SK-N-SH (cell line): ENCODE results near the gene CIDEA. TPM values are rescaled to one million over a fixed set of nuclear protein-coding genes. Genes with fewer than 3 reads are reported as not detected.

Source experiments
- CTCF ChIA-PET: fragments of 300-600, 350-600 bp; formaldehyde crosslinking; extraction: SDS; loops from one replicate; lab custom pipeline; 2021; lab: Yijun Ruan, JAX
- POLR2A ChIA-PET: fragments of 350-600 bp; sonication (Branson Sonifier 250); formaldehyde crosslinking; extraction: SDS; loops from one replicate; lab custom pipeline; 2020; ENCODE audit warnings: antibody characterized with exemption, inconsistent platforms; lab: Yijun Ruan, JAX
- DNase-seq: peaks from one replicate; pipeline ENCODE4 v3.0.0; 2012
- H2AFZ ChIP-seq: fragments of 200-600 bp; sonication (generic); 2 replicates; pipeline ENCODE4 v1.8.1; 2016; ENCODE audit warnings: antibody characterized with exemption, mild to moderate bottlenecking, low read depth
- H3F3A ChIP-seq: fragments of 200-600 bp; sonication (generic); replicated peaks from 2 replicates; pipeline ENCODE3; 2016; ENCODE audit warnings: antibody characterized with exemption, mild to moderate bottlenecking; ENCODE audit not compliant: insufficient read depth
- H3K27ac ChIP-seq, 2 experiments: fragments of 200-500 bp in 1 of 2; fragments of 200-600 bp in 1 of 2; sonication (Bioruptor generic) in 1 of 2; sonication (generic), shearing (Covaris generic) in 1 of 2; 2 replicates each; pipeline versions ENCODE4 v1.5.1 to v1.6.1; 2014 to 2016; ENCODE audit warnings: low read depth in 2 of 2, inconsistent platforms in 1 of 2, low read length in 1 of 2, mild to moderate bottlenecking in 1 of 2, mixed read lengths in 1 of 2
- H3K27me3 ChIP-seq: fragments of 200-600 bp; sonication (generic), shearing (Covaris generic); 2 replicates; pipeline ENCODE4 v1.6.1; 2016; ENCODE audit warnings: mixed run types; ENCODE audit not compliant: insufficient read depth
- H3K36me3 ChIP-seq, 2 experiments: fragments of 200-500 bp in 1 of 2; fragments of 200-600 bp in 1 of 2; sonication (Bioruptor generic) in 1 of 2; sonication (generic) in 1 of 2; replicated peaks in 1 of 2; 2 replicates each; pipeline versions ENCODE3 to v1.5.1; 2014 to 2016; ENCODE audit warnings: low read length in 1 of 2, mild to moderate bottlenecking in 1 of 2; ENCODE audit not compliant: insufficient read depth in 2 of 2, control insufficient read depth in 1 of 2
- H3K4me1 ChIP-seq, 2 experiments: fragments of 200-500 bp in 1 of 2; fragments of 200-600 bp in 1 of 2; sonication (Bioruptor generic) in 1 of 2; sonication (generic), shearing (Covaris generic) in 1 of 2; 2 replicates each; pipeline versions ENCODE4 v1.5.1 to v1.6.1; 2014 to 2016; ENCODE audit warnings: low read depth in 1 of 2, low read length in 1 of 2, mixed run types in 1 of 2; ENCODE audit not compliant: insufficient read depth in 2 of 2, control insufficient read depth in 1 of 2
- H3K4me2 ChIP-seq: fragments of 200-600 bp; sonication (generic), shearing (Covaris generic); 2 replicates; pipeline ENCODE4 v1.6.1; 2017; ENCODE audit warnings: mixed run types
- H3K4me3 ChIP-seq, 2 experiments: fragments of 200-500 bp in 1 of 2; fragments of 200-600 bp in 1 of 2; sonication (Bioruptor generic) in 1 of 2; sonication (generic), shearing (Covaris generic) in 1 of 2; 2 replicates each; pipeline versions ENCODE4 v1.5.1 to v1.8.1; 2014 to 2016; ENCODE audit warnings: low read depth in 2 of 2, inconsistent platforms in 1 of 2, low read length in 1 of 2, mild to moderate bottlenecking in 1 of 2, mixed read lengths in 1 of 2, moderate library complexity in 1 of 2
- H3K79me2 ChIP-seq: fragments of 200-600 bp; sonication (generic); 2 replicates; pipeline ENCODE4 v1.8.1; 2017; ENCODE audit warnings: mild to moderate bottlenecking; ENCODE audit not compliant: insufficient read depth
- H3K9ac ChIP-seq: fragments of 200-600 bp; sonication (generic); 2 replicates; pipeline ENCODE4 v1.6.1; 2017; ENCODE audit warnings: mixed run types
- H3K9me2 ChIP-seq: fragments of 200-600 bp; sonication (generic); 2 replicates; pipeline ENCODE4 v1.6.1; 2017; ENCODE audit warnings: mixed run types
- H3K9me3 ChIP-seq: fragments of 200-600 bp; sonication (generic); 2 replicates; pipeline ENCODE4 v1.6.1; 2017; ENCODE audit warnings: mixed run types, mild to moderate bottlenecking, moderate library complexity
- H4K20me1 ChIP-seq: fragments of 200-600 bp; sonication (generic); 2 replicates; pipeline ENCODE4 v1.6.1; 2017; ENCODE audit warnings: mild to moderate bottlenecking, mixed run types; ENCODE audit not compliant: insufficient read depth
- CHD2 ChIP-seq: fragments of 150-350 bp; IDR thresholded peaks from 2 replicates; pipeline ENCODE4 v1.6.1; 2018; ENCODE audit warnings: low read length; ENCODE audit not compliant: partially characterized antibody
- CTCF ChIP-seq: fragments of 200-600 bp; sonication (generic); IDR thresholded peaks from 2 replicates; pipeline ENCODE4 v1.6.1; 2017; ENCODE audit warnings: antibody characterized with exemption, mild to moderate bottlenecking, moderate library complexity
- ELF1 ChIP-seq: IDR thresholded peaks from 2 replicates; pipeline ENCODE4 v1.4.0; 2012
- EP300 ChIP-seq, 2 experiments: IDR thresholded peaks; 2 replicates each; pipeline versions ENCODE4 v1.4.0 to v1.6.1; 2012; ENCODE audit warnings: borderline replicate concordance in 1 of 2, low read depth in 1 of 2, low read length in 1 of 2
- EZH2phosphoT487 ChIP-seq: fragments of 200-600 bp; sonication (generic); IDR thresholded peaks from 2 replicates; pipeline ENCODE4 v1.6.1; 2017; ENCODE audit warnings: low read depth, mixed run types, mild to moderate bottlenecking, antibody characterized with exemption, moderate library complexity, borderline replicate concordance
- FOSL2 ChIP-seq: IDR thresholded peaks from 2 replicates; pipeline ENCODE4 v1.4.0; 2012; ENCODE audit warnings: low read depth, mild to moderate bottlenecking, moderate library complexity, borderline replicate concordance
- FOXJ3 ChIP-seq: sonication (generic); formaldehyde crosslinking; IDR thresholded peaks from 2 replicates; pipeline ENCODE4 v1.5.1; 2020; ENCODE audit warnings: mild to moderate bottlenecking, missing genetic modification reagents
- FOXM1 ChIP-seq: IDR thresholded peaks from 2 replicates; pipeline ENCODE4 v1.4.0; 2012; ENCODE audit warnings: low read depth, mild to moderate bottlenecking
- GABPA ChIP-seq: IDR thresholded peaks from 2 replicates; pipeline ENCODE4 v1.4.0; 2012; ENCODE audit warnings: low read depth, mild to moderate bottlenecking
- JUND ChIP-seq: IDR thresholded peaks from 2 replicates; pipeline ENCODE4 v1.4.0; 2012
- NRF1 ChIP-seq: IDR thresholded peaks from 2 replicates; pipeline ENCODE4 v1.6.1; 2012; ENCODE audit warnings: low read depth, mild to moderate bottlenecking, low read length
- POLR2AphosphoS5 ChIP-seq: IDR thresholded peaks from 2 replicates; pipeline ENCODE4 v1.6.1; 2012; ENCODE audit warnings: low read depth, low read length
- TCF12 ChIP-seq: IDR thresholded peaks from 2 replicates; pipeline ENCODE4 v1.4.0; 2012
- YY1 ChIP-seq: IDR thresholded peaks from 2 replicates; pipeline ENCODE4 v1.4.0; 2012; ENCODE audit warnings: low read depth, mild to moderate bottlenecking
- whole genome bisulfite sequencing: methylation state at CpG from one replicate; pipeline ENCODE4 v1.1.6; 2017; ENCODE audit warnings: low lambda C conversion rate; 5-methylcytosine and 5-hydroxymethylcytosine counted together
- polyA plus RNA-seq, 3 experiments: library from polyadenylated mRNA; depleted of rRNA; stranded (reverse); fragments of >200 nt; gene quantifications; 2 replicates each; pipeline ENCODE4 v1.2.3, GENCODE V29; 2012

The CIDEA gene
- polyA plus RNA-seq, 1 of the 3 experiments (the other 2 are of a cell fraction) = not detected

GRCh38 chr18:12324991-12325725, 71.0 kb downstream of the CIDEA start:
- no peaks in the 10 kb centered on the region for H3K9me3 ChIP-seq
- no peak overlapping the region for H2AFZ ChIP-seq
- no peak overlapping the region for H3K4me2 ChIP-seq
- no peak overlapping the region for H3K9ac ChIP-seq
- H3K4me3 ChIP-seq = no peak overlapping the region
- H3K36me3 ChIP-seq = peaks cover 60 to 72% of the 10 kb centered on the region in 2 experiments
- DNase-seq = no peak
- H3K9me2 ChIP-seq = no peaks in the 10 kb centered on the region
- ChIA-PET POLR2A (no interaction called here), CTCF (no interaction called here)
- no peaks in the 10 kb centered on the region for H3K27me3 ChIP-seq
- TF ChIP-seq CHD2 = no peak
- no peak for TF ChIP-seq NRF1
- no peak for TF ChIP-seq FOXJ3 (CRISPR knock-in tag)
- TF ChIP-seq TCF12 = no peak
- H3F3A ChIP-seq = peaks cover 64% of the 10 kb centered on the region
- H3K79me2 ChIP-seq = peaks cover 61% of the 10 kb centered on the region
- peaks cover 67% of the 10 kb centered on the region for H4K20me1 ChIP-seq
- no peak overlapping the region for H3K27ac ChIP-seq
- H3K4me1 ChIP-seq = peaks cover 0 to 17% of the 10 kb centered on the region in 2 experiments; a peak in 1 of 4 replicates
- 95% methylated on average over 31 of the region's 58 CpGs for WGBS

- CTCF ChIA-PET = no interaction called here
- H3K27me3 ChIP-seq = no peaks in the 10 kb centered on the region
- no peak overlapping the region for H3K27ac ChIP-seq
- 97% methylated on average over 29 of the region's 29 CpGs for WGBS
- H3K4me2 ChIP-seq = no peak overlapping the region
- peaks cover 61% of the 10 kb centered on the region for H3F3A ChIP-seq
- no peaks in the 10 kb centered on the region for H3K9me2 ChIP-seq
- peaks cover 0 to 17% of the 10 kb centered on the region in 2 experiments; a peak in 1 of 4 replicates for H3K4me1 ChIP-seq
- peaks cover 61% of the 10 kb centered on the region for H4K20me1 ChIP-seq
- no peak for DNase-seq
- H3K9me3 ChIP-seq = no peaks in the 10 kb centered on the region
- peaks cover 56 to 67% of the 10 kb centered on the region in 2 experiments for H3K36me3 ChIP-seq
- no peak overlapping the region for H3K9ac ChIP-seq
- POLR2A ChIA-PET = no interaction called here
- H2AFZ ChIP-seq = no peak overlapping the region
- H3K79me2 ChIP-seq = peaks cover 55% of the 10 kb centered on the region
- H3K4me3 ChIP-seq = no peak overlapping the region
- TF ChIP-seq NRF1 (no peak), TCF12 (no peak), CHD2 (no peak), CTCF (no peak), ELF1 (no peak), YY1 (no peak), GABPA (no peak), FOSL2 (no peak), FOXM1 (no peak), EP300 (IDR thresholded peaks at IDR 0.05; ENCODE audit: borderline replicate concordance in 1 of 2, low read depth in 1 of 2, low read length in 1 of 2) (no peak), EZH2phosphoT487 (no peak), JUND (no peak), POLR2AphosphoS5 (no peak)
- TF ChIP-seq, all 33 proteins: peak for 0
These were observed 71.6 kb downstream of the CIDEA start for GRCh38 chr18:12325726-12326245.
